Right atrium auricular region (tissue), 2 donors: ENCODE results near the gene PTCHD1. TPM values are rescaled to one million over a fixed set of nuclear protein-coding genes. Genes with fewer than 3 reads are reported as not detected.

ENCODE experiments used
- DNase-seq: peaks from one replicate; pipeline ENCODE4 v3.0.0-alpha.2; 2019; ENCODE audit warnings: low spot score
- H3K27ac ChIP-seq, 2 donors: fragments of 200-600 bp; sonication (generic); 1 replicate in 1 of 2; 2 replicates in 1 of 2; pipeline ENCODE4 v1.5.1; 2016 to 2019
- H3K27me3 ChIP-seq, 2 donors: fragments of 200-600 bp; sonication (generic); one replicate each; pipeline versions ENCODE4 v1.5.1 to v1.6.0; 2017 to 2019
- H3K36me3 ChIP-seq: fragments of 200-600 bp; sonication (generic); one replicate; pipeline ENCODE4 v1.5.1; 2016
- H3K4me1 ChIP-seq, 2 donors: fragments of 200-600 bp; sonication (generic); one replicate each; pipeline versions ENCODE4 v1.5.1 to v1.6.0; 2017 to 2019
- H3K4me3 ChIP-seq, 2 donors: fragments of 200-600 bp; sonication (generic); 1 replicate in 1 of 2; 2 replicates in 1 of 2; pipeline ENCODE4 v1.5.1; 2017 to 2019; ENCODE audit warnings: mild to moderate bottlenecking in 1 of 2, moderate library complexity in 1 of 2
- H3K9me3 ChIP-seq, 2 donors: fragments of 200-600 bp; sonication (generic); one replicate each; pipeline ENCODE4 v1.5.1; 2019
- CTCF ChIP-seq, 2 donors: fragments of 200-600 bp; sonication (generic); IDR thresholded peaks; one replicate each; pipeline ENCODE4 v1.5.1; 2019; ENCODE audit warnings: antibody characterized with exemption in 2 of 2
- total RNA-seq, 2 donors: library from RNA; depleted of rRNA; stranded (reverse); fragments of >200 nt; gene quantifications; one replicate each; pipeline ENCODE4 v1.1.0, GENCODE V29; 2016

The PTCHD1 gene
- total RNA-seq, 2 donors from 2014 or later: 0.07 to 0.20 TPM

GRCh38 chrX:23304881-23305280, 29.8 kb upstream of the PTCHD1 start:
- Histone ChIP-seq H3K4me1 (no peaks in the 10 kb centered on the region), H3K36me3 (no peaks in the 10 kb centered on the region), H3K27me3 (no peaks in the 10 kb centered on the region), H3K4me3 (no peak overlapping the region), H3K27ac (no peak overlapping the region), H3K9me3 (no peaks in the 10 kb centered on the region)
- DNase-seq: no peak
- no peak for TF ChIP-seq CTCF (IDR thresholded peaks at IDR 0.05)

- Histone ChIP-seq H3K27ac (no peak overlapping the region), H3K27me3 (no peaks in the 10 kb centered on the region), H3K4me1 (no peaks in the 10 kb centered on the region), H3K9me3 (no peaks in the 10 kb centered on the region), H3K4me3 (no peak overlapping the region), H3K36me3 (no peaks in the 10 kb centered on the region)
- no peak for TF ChIP-seq CTCF (IDR thresholded peaks at IDR 0.05)
- DNase-seq: no peak
Measured at GRCh38 chrX:23311731-23312130, 22.9 kb upstream of the PTCHD1 start.

GRCh38 chrX:23312136-23312535, 22.5 kb upstream of the PTCHD1 start:
- Histone ChIP-seq H3K4me3 (no peak overlapping the region), H3K36me3 (no peaks in the 10 kb centered on the region), H3K4me1 (no peaks in the 10 kb centered on the region), H3K9me3 (no peaks in the 10 kb centered on the region), H3K27me3 (no peaks in the 10 kb centered on the region), H3K27ac (no peak overlapping the region)
- no peak for DNase-seq
- TF ChIP-seq CTCF (IDR thresholded peaks at IDR 0.05): no peak

GRCh38 chrX:23317799-23318724, 16.6 kb upstream of the PTCHD1 start:
- no peak overlapping the region for H3K4me3 ChIP-seq
- no peaks in the 10 kb centered on the region for H3K36me3 ChIP-seq
- no peak for DNase-seq
- no peaks in the 10 kb centered on the region for H3K9me3 ChIP-seq
- peak; percentile 39 to 67 for TF ChIP-seq CTCF (IDR thresholded peaks at IDR 0.05)
- H3K27ac ChIP-seq: no peak overlapping the region
- H3K4me1 ChIP-seq: no peaks in the 10 kb centered on the region
- H3K27me3 ChIP-seq: no peaks in the 10 kb centered on the region

GRCh38 chrX:23327104-23327503, 7.5 kb upstream of the PTCHD1 start:
- H3K36me3 ChIP-seq: no peaks in the 10 kb centered on the region
- H3K4me1 ChIP-seq: no peaks in the 10 kb centered on the region
- H3K4me3 ChIP-seq: no peak overlapping the region
- no peaks in the 10 kb centered on the region for H3K27me3 ChIP-seq
- no peak overlapping the region for H3K27ac ChIP-seq
- no peaks in the 10 kb centered on the region for H3K9me3 ChIP-seq
- no peak for TF ChIP-seq CTCF (IDR thresholded peaks at IDR 0.05)
- DNase-seq: no peak
